HG03378 (cell line): ENCODE results near the gene NALCN.

Experiments
- ATAC-seq: cut with Tn5 transposase; IDR thresholded peaks from one replicate; pipeline ENCODE4 v1.9.1; 2021; ENCODE audit warnings: mild to moderate bottlenecking, moderate library complexity; ENCODE audit not compliant: unreplicated experiment

The NALCN gene

DNA sequence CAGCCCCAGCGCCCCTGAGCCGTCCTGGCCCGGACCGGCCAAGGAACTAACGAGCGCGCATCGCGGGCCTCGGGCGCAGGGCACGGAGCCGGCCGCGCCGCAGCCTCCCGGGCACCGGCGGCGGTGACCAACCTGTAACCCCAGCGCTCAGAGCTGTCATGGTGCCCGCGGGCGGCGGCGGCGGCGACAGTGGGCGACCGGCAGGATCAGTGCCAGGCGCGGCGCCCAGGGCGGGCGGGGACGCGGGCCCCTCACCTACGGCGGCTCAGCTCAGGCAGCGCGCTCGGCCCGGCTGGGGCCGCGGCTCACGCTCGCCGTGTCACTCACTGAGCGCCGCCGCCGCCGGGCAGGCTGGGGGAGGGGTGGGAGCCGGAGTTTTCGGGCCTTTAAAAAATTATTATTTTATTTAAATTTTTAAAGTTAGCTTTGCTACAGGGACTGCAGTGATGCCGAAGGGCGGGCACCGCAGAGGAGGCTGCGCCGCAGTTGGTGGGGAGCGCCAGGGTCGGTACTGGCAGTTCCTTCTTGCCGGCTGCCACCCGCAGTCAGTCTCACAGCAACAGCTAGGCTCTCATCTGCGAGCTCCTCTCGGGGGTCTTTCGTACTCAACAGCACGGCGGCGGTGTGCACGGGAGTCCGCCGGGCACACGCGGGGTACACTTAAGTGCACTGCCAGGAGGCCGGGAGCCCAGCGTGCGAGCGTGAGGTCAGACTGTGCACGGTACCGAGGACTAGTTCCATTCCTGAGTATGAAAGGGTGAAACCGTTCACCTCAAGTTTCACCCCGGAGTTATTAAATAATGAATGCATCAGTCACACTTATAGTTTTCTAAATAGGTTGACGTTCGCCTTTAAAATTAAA, at the start of gene NALCN:
TSS of gene NALCN (minus strand) at position 328 of the 862 bp plus-strand sequence. CDS start 17,382 bp downstream, outside the sequence.
- no peak for ATAC-seq

DNA sequence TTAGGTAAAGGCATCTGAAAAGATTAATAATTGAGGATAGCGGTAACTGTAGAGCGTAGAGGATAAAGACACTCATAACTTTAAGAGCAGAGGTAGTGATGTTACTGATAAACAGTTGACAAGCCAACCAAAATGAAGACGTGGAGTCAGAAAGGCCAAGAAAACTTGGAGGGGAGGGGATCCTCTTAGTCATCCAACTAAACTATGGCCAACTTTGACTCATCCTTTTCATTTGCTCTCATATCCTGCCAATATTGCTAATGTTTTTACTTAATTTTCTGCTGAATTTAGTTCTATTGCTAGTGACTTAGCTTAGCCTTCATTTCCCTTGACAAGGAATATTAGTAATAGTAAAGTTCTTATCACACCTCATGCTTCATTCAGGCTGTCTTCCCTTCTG, 49.6 kb upstream of the NALCN start:
- ATAC-seq = no peak

- no peak for ATAC-seq
Observed at GRCh38 chr13:101457176-101457575, 40.9 kb upstream of the NALCN start.

DNA sequence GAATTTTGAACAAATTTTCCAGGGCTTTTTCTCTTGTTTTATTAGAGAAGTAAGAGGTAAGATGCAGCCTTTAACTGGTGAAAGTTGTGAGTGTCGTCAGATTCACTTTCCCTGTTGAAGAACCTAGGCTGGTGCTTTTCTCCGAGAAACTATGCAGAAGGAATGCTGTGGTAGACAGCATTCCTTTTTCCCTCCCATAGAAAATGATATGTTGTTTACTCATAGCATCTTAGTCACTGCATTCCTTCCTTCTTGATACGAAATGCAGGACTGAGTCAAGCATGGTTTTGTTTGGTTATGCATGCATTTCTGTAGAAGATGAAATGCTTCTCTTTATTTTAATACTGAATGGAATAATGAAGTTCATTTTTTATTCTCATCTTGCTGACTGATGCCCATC, 39.6 kb upstream of the NALCN start:
- ATAC-seq = no peak

DNA sequence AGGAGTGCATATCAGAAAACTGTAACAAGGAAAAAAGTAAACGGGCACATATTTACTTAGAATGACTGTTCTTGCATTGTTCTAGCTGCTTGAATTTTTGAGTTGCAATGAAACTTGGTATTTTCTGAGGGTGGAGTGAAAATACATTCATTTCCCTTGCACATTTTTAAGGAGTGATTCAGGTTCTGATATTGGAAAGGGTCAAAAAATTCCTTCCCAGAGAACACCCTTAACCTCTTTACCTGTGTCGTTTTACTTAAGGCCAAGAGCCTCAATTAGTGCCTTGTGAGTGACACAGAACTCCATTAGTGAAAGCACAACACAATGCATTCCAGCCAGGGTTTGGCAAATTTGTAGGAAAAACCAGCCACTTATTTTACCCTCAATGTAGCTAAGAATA, 38.5 kb upstream of the NALCN start:
- ATAC-seq = no peak

- ATAC-seq = peak; percentile 24
Observed at GRCh38 chr13:101453784-101454201, 37.5 kb upstream of the NALCN start.

- peak; percentile 92 for ATAC-seq
Observed at GRCh38 chr13:101452519-101453485, 36.5 kb upstream of the NALCN start, which contains the start of gene ITGBL1. TSS of gene ITGBL1 (plus strand) at chr13:101452675. CDS start at chr13:101452834, 159 bp downstream.

DNA sequence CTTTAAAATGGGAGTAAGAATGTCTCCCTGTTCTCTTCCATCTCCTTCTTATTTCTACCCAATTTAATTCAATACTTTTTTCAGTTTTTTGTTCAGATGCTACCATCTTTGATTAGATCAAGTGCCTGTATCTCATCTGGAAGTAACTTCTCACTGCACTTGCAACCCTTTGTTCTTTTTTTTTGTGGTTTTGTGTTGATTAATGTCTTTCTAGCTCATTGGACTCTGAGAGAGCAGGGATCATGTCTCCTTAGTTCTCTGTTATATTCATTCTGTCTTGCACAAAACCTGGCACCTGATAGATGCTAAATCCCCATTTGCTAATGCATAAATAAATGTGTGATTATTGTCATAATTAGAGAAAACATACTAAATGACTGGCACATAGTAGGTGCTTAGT, 35.3 kb upstream of the NALCN start:
- ATAC-seq = no peak

- no peak for ATAC-seq
Observed at GRCh38 chr13:101450749-101451130, 34.4 kb upstream of the NALCN start.

DNA sequence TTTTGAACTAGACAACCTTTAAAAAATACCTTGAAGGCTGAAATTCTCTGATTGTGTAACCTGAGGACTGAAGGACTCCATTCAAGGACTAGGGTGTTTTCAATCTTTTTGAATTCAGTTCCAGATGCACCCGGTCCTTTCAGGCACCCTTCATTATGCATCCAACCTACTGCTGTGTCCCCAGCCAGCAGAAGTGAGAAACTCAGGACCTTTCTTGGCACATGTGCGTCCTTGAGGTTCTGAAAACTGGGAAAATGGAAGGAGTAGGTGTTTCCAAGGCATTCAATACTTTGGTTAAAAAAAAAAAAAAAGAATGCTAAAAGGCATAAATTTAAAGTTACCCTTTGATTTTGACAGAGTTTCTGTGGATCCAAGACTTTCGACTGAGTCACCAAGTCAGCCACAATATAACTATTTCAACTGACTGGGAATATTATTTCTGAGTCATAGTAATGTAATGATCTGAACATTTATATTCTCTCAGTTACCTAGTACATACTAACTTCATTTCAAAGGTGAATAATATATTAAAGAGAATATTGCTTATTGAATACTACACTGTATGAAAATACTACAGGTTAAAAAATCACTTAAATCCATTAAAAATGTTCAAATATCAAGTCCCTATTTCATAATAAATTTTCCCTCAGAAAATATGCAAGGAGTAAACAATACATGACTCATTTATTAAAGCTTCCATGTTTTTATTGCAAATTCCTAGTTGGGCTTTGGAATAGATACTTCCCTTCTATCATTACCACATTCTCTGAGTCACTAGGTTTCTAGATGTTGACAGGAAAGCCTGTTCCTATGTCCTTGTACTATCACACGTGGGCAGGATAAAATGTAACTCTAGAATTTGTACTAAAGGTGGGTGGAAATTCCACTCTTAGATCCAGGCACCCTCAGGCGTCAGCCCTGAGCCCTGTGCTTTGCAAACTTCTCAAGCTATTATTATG, 33.8 kb upstream of the NALCN start:
- ATAC-seq = no peak

DNA sequence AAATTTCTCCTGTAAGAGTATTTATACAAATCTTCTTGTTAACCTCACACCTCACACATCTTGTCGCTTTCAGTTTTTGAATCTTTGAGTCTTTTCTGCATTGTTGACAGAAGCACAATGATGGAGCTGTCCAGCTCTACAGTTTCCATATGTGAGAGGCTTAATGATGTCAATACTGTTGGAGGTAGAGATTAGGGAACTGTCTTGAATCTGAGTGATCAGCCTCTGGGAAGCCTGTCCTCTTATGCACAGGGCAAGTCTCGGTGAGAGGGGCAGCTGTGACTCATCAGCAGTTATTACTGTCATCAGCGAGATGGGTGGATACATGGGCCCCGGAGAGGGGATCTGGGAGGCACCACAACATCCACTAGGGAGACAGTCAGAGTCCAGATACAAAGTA, 31.5 kb upstream of the NALCN start:
- ATAC-seq = no peak

DNA sequence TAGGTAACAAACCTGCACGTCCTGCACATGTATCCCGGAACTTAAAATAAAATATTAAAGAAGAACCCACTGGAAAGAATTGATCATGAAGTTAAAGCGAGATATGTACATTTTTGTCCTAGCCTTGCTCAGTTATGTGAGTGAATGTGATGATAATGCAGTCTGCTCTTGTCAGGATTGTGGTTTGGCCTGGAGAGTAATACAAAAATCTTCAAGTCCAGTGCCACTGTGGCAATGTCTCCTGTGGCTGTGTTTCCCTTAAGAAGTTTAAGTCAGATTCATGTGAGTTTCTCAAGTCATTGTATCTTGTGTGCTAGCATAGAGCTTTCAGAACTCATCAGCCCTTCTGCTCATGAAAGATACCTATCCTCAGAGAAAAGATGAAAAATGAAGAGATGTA, 18.2 kb upstream of the NALCN start:
- ATAC-seq = no peak

- no peak for ATAC-seq
Observed at GRCh38 chr13:101433895-101434294, 17.6 kb upstream of the NALCN start.

GRCh38 chr13:101429733-101430132, 13.4 kb upstream of the NALCN start:
- no peak for ATAC-seq

- ATAC-seq = no peak
Observed at GRCh38 chr13:101425623-101426022, 9.3 kb upstream of the NALCN start.

DNA sequence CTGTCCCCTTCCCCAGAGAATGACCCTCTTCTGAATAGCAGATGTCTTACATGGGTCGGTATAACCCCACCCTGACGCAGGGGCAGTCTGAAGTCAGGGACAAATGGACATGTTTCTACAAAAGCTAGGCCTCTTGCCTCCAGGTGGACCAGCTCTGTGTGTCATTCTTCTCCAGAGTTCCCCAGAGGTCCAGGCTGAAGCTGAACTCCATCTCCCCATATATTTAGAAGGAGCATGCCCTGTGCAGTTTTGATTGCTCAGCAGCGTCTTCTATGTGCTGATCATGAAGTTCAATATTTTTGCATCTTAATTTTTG, 8.8 kb upstream of the NALCN start:
- no peak for ATAC-seq

- ATAC-seq = no peak
Observed at GRCh38 chr13:101424381-101425155, 8.3 kb upstream of the NALCN start.

GRCh38 chr13:101423872-101424271, 7.6 kb upstream of the NALCN start:
- ATAC-seq = no peak

GRCh38 chr13:101417501-101417900, 1.2 kb upstream of the NALCN start:
- no peak for ATAC-seq

DNA sequence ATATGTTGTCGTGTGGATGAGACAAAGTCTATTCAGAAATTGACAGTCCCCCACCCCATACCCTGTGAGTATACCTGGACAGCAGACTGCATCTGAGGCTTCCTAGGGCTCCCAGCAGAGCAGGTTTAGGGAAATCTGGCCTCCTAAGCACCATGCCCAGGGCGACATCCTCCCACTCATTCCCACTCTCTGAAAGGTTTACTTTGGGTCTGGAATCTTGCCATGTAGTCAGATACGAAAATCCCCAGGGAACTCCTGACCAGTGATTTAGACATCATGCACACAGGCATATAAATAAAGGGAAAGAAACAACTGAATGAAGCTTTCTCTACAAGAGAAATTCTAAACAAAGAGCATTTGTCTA, 717 bp upstream of the NALCN start:
- ATAC-seq = no peak
